NCI-H748 treated with DMSO at 0.1 percent for 48 hours (cell line): Measurements from ENCODE around the gene RASAL1.

Source experiments
- DNase-seq: peaks from one replicate; lab custom pipeline; 2025; lab: John Stamatoyannopoulos, UW

Gene RASAL1

DNA sequence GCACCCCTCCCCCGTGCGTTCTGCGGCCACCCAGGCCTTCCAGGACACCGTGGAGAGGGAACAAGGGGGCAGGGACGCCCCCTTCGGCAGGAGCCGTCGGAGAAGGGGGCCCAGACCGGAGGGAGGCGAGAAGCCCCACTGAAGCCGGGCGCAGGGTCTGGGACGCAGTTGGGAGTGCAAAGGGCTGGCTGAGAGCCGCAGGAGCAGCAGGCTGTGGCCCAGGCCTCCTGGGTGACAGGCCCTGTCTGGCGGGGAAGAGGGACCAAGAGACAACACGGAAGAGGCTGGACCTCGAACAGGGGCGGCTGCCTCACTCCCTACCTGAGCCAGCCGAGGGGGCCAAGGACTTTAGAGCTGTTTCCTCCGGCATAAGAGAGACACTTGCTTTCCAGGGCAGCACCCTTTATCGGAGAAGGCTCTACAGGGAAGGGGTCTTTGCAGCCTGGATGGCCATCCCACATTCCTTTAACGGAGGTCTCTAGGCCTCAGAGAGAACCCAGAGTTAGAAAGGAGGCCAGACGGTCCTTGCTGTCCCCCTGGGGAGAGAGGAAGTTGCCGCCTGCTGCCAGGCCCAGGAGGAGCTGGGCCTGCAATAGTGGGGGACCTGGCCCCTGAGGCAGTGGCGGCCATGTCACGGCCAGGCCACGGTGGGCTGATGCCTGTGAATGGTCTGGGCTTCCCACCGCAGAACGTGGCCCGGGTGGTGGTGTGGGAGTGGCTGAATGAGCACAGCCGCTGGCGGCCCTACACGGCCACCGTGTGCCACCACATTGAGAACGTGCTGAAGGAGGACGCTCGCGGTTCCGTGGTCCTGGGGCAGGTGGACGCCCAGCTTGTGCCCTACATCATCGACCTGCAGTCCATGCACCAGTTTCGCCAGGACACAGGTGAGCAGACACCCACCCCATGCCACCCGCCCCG, 77.7 kb downstream of the RASAL1 start:
- no peak for DNase-seq

DNA sequence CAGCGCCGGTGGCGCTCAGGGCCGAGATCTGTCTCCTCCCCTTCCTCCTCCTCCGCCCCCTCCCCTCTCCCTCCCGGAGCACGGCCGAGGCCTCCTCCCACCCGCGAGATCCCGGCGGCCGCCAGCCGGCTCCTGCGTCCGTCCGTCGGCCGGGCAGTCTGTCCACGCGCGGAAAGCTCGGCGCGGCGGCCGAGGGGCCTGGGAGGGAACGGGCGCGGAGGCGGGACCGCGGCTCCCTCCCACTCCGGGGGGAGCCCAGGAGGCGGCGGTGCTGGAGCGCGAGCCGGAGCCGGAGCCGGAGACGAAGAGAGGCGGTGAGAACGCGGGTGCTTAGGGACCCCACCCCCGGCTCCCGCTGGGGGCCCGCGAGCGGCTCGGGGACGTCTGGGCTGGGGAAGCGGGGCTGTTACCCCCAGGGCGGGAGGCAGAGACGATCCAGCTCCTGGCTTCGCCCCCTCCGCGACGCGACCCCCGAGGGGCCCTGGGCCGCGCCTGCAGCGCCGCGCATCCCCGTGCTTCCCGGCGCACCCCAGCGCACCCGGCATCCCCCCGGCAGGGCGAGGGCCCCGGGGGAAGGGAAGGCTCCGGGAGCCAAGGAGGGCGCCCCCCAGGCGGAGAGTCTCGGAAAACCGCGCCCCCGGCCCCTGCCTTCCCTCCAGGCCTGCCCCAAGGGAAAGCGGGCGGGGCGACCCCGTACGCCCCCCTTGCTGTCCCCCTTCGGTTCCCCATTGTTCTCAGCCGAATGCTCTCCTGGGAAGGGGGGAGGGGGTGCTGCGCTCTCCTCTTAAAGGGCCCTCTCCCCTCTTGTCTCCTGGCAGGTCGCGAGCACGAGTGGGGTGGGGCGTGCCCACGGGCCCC, 78.7 kb downstream of the RASAL1 start, which contains the start of gene DTX1:
TSS of gene DTX1 (plus strand) at position 100 of the 858 bp plus-strand sequence. CDS start 1,463 bp downstream, outside the sequence.
- no peak for DNase-seq

DNA sequence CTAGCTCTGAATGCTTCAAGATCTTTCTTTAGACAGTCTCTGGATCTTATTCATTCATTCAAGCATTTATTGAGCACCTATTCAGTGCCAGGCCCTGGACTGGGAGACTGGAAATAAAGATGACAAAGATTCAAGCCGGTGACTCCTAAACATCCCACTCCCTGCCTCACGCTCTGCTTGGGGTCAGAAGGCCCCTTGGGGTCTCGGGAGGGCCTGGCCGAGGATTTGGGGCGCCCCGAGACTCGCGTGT, 79.3 kb downstream of the RASAL1 start:
- no peak for DNase-seq

DNA sequence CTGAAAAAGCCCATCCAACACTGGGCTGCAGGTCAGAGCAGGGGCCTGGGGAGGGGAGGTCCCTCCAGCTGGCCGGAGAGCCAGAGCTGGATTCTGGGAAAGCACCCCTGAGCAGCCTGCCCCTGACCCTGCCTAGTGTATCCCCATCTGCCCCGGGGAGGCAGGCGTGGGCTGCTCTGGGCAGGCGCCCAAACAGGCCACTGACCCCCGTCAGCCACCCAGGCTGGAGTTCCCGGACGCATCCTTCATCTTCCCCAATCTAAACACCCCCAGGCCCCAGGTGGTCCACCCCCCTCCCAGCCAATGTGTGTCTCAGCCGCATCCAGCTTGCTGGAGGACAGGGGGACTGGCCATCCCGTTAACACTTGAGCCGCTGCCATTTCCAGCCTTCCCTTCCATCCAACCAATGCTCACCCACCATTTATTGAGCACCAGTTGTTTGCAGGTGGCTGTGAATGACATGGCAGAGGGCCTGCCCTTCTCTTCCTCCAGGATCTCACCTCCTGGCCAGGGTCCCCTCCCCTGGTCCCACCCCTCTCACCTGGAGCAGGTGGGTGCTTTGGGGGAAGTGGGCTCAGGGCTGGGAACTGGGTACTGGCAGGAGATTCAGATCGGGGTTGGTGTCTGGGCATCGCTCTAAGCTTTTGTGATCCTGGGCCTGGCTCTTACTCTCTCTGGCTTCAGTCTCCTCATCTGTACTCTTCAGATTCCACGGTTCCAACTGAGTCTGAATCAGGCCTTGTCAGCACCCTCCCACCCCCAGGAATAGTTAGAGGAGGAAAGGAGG, 79.8 kb downstream of the RASAL1 start:
- DNase-seq: no peak

DNA sequence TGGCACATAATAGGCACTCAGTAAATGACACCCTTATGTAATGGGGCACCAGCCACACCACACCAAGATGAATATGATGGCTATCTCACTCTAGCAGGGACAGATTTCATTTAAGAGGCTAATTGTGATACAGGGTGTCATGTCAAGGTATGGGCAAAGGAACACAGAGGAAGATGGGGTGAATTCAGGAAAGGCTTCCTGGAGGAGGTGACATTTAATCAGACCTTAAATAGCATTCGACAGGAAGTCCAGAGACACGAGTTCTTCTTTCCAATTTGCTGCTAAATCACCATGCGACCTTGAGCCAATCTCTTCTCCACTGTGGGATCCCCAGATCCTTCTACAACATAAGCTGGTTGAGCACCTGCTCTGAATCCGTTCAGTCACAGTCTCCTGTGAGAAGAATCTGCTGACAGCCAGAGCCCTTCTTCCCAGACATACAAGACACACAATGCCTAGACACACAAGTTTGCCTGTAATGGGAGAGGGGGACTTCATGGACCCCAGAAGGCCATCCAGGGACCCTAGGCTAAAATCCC, 80.5 kb downstream of the RASAL1 start:
- no peak for DNase-seq

DNA sequence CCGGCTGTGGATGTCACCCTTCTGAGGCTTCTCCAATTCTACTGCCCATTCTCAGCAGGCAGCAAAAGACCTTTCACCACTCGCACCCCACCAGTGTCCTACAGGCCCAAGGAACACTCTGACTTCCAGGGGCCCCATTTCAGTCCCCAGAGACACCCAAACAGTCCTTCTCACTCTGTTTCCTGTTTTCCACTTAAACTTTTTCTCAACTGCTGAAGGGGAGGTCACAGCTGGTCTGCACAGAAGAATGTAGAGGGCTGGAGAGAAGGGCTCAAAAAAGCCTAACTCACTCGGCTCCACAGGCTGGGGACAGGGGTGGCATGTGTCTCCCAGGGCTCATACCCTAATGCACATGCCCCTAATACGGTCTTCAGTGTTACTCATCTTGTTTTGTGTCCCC, 83.2 kb downstream of the RASAL1 start:
- no peak for DNase-seq

DNA sequence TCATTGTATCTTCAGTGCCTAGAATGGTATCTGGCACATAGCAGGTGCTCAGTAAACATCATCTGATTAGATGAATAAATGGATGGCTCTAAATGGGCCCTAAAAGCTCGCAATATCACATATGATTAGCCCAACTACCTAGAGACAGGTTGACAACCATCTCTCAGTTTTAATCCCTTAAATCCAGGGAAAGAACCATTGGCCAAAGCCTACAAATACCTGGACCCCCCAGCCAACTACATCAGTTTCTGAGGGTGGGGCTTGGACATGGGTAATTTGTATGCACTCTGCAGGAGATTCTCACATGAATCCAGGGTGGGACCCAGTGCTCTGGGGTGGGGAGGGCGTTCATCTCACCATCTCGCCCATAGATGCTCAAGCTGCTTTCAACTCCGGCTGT, 83.8 kb downstream of the RASAL1 start:
- DNase-seq: no peak

DNA sequence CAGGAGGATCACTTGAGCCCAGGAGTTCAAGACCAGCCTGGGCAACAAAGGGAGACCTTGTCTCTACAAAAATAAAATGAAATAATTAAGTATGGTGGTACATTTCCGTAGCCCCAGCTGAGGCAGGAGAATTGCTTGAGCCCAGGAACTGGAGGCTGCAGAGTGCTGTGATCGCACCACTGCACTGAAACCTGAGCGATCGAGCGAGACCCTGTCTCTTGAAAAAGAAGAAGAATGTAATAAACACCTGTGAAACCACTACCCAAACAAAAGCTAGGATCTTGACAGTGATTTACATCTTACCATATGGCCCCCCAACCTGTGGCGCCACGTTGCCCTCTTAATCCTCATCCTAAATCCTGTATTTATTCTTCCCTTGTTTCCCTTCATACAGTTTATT, 84.8 kb downstream of the RASAL1 start:
- no peak for DNase-seq

DNA sequence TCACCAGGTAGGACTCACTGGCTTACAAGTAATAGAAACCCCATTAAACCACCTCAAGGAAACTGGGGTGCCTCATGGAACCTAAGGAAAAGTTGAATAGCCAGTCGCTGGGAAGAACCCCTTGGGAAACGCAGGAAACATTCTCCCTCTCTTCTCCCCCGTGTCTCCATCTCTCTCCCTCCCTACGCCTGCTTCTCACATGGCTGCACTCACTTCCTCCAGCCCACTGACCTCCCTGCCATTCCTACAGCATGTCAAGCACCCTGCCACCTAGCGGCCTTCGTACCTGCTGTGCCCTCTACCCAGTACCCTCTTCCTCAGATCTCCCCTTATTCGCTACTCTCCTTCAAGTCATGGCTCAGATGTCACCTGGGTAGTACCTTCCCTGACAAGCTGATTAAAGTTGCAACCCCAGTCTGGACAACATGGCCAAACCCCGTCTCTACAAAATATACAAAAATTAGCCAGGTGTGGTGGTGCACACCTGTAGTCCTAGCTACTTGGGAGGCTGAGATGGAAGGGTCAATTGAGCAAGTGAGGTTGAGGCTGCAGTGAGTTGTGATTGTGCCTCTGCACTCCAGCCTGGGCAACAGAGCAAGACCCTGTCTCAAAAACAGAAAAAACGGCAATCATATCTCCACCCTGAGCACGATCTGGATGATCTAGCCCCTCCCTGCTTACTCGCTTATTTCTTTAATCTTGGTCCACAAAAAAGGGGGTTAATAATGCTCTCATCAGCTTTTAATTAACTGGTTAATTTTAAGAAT, 85.4 kb downstream of the RASAL1 start:
- DNase-seq: no peak
